Stimulated activated CD4-positive, alpha-beta T cell treated with anti-CD3 and anti-CD28 coated beads, Interleukin-4, amount 100 ng/mL, for 4 hours (primary cell): ENCODE measurements around the gene CGB3.

Experiments used
- DNase-seq, 2 experiments: peaks; one replicate each; pipeline ENCODE4 v3.0.0-alpha.2; 2020

The CGB3 gene

DNA sequence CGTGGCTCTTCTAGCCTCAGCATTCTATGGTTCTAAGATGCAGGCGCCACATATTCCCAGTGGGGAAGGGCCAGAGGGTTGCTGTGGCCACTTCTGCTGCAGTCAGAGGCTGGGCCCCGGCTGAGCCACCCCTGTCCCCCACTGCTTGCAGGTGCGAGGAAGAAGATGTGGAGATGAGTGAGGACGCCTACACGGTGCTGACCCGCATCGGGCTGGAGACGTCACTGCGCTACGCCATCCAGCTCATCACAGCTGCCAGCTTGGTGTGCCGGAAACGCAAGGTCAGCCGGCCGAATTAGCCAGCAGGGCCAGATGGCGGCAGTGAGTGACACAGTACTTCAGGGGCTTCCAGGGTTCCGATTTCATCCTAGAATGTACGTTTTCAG lies 9.3 kb downstream of the CGB3 start:
- DNase-seq: no peak

DNA sequence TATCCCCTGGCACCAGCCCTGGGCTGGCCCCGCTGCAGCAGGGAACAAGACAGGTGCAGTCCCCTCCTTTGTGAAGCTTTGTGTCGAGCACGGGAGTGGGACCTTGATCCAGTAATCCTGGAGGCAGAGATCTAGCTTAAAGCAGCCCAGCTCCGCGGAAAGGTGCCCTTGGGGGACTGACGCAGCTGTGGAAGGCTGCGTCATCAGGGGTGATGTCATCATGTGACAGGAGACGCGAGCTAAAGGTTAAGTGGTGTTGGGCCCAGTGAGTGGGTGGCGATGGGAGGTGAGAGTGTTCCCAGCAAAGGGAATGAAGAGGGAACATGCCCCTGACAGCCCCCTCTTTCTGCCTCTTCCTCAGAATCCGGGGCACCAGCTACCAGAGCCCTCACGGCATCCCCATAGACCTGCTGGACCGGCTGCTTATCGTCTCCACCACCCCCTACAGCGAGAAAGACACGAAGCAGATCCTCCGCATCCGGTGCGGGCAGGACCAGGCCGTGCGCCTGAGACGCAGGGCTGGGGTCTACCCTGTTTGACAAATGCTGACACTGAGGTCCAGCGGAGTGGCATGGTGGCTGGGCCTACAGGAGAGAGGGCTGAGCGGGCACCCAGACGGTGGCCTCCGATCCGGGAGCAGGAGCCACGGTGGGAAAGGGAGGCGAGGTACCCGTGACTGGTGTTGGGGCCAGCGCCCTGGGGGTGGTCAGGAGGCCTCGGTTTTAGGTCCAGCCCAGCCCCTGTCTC lies 9.8 kb downstream of the CGB3 start:
- DNase-seq: no peak

DNA sequence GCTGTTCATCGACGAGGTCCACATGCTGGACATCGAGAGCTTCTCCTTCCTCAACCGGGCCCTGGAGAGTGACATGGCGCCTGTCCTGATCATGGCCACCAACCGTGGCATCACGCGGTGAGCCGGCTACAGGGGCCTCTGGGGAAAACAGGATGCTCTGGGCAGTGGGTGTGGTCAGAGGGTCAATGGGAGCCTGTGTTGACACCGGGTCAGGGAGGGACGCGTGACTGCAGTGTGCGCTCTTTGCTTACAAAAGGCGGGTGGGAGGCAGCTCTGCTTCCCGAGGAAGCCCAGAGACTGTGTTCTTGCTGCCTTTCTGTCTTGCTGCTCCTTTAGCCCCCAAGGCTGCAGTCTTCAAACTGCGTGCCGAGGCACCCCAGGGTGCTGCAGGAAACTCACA lies 12.9 kb downstream of the CGB3 start:
- no peak for DNase-seq

DNA sequence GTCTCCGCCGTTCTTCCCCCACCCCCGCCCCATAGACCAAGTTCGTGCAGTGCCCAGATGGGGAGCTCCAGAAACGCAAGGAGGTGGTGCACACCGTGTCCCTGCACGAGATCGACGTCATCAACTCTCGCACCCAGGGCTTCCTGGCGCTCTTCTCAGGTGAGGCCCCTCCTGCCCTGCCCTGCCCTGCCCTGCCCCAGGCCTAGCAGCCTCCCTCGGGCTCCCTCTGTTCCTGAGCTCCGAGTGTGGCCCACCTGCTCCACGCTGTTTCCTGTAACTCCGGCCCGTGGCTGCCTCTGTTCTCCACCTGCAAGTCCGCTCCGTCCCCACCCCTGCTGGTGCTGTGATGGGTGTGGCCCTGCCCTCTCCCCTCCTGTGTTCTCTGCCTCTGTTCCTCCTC lies 13.7 kb downstream of the CGB3 start:
- DNase-seq: no peak

DNA sequence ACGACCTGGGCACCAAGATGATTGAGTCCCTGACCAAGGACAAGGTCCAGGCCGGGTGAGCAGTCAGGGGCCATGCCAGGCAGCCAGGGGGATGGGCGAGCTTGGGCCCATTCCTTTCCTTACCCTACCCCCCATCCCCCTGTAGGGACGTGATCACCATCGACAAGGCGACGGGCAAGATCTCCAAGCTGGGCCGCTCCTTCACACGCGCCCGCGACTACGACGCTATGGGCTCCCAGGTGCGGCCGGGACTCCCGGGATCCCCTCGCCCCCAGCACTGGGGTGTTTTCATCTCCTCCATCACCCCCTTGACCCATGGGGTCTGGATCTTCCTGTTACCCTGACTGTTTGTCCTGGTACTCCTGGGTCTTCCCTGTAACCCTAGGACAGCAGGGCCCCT lies 14.3 kb downstream of the CGB3 start:
- DNase-seq: no peak

DNA sequence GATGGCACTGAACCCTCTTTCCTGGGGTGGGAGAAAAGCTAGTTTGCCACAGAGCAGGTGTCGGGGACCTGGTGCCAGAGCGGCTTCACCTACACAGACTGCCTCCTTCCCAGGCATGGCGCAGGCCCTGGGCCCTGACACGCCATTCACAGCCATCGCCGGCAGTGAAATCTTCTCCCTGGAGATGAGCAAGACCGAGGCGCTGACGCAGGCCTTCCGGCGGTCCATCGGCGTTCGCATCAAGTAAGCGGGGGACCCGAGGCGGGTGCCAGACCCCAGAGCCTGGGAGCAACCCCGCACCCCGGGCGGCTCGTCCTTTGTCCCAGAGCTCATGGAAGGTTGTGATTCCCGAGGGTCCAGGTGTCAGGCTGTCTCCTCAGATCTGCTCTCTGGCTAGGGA lies 17.2 kb downstream of the CGB3 start:
- DNase-seq: no peak

DNA sequence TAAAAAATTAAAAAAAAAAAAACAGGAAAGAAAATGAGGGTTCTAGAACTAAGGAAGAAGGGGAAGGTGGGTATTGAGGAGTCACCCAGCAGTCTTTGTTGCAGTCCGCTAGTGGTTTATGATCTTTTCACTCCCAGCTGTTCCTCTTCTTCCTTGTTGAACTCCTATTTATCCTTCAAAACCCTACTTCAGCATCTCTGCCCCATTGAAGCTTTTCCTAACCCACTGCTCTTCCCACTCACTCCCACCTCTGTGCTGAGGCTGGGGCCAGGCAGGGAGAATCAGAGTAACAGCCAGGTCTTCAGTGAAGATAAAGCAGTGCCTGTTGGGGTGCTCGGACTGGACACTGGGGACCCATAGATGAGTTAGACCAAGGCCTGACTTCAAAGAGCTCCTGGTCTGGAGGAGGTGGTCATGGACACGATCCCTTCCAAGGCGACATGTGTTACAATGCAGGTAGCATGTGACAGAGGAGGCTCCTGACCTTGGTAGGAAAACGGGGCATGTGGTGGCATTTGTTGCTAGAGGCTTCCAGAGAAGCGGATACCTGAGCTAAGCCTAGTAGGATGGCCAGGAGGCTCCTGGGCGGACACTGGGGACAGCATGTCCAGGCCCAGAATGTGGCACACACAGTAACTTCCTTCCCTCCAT lies 19.0 kb downstream of the CGB3 start:
- DNase-seq: no peak

DNA sequence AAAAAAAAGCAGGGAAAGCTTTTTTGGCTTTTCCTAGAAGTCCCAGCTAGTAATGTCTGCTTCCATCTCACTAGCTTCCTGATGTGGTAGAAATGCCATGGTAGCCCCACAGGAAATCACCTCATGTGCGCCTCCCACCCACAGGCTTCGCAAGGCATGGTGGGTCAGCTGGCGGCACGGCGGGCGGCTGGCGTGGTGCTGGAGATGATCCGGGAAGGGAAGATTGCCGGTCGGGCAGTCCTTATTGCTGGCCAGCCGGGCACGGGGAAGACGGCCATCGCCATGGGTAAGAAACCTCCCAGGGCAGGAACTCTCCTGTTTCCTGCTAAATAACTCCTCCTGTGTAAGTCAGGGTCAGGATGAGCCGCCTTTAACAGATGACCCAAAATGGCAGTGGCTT lies 20.0 kb downstream of the CGB3 start:
- DNase-seq: no peak

DNA sequence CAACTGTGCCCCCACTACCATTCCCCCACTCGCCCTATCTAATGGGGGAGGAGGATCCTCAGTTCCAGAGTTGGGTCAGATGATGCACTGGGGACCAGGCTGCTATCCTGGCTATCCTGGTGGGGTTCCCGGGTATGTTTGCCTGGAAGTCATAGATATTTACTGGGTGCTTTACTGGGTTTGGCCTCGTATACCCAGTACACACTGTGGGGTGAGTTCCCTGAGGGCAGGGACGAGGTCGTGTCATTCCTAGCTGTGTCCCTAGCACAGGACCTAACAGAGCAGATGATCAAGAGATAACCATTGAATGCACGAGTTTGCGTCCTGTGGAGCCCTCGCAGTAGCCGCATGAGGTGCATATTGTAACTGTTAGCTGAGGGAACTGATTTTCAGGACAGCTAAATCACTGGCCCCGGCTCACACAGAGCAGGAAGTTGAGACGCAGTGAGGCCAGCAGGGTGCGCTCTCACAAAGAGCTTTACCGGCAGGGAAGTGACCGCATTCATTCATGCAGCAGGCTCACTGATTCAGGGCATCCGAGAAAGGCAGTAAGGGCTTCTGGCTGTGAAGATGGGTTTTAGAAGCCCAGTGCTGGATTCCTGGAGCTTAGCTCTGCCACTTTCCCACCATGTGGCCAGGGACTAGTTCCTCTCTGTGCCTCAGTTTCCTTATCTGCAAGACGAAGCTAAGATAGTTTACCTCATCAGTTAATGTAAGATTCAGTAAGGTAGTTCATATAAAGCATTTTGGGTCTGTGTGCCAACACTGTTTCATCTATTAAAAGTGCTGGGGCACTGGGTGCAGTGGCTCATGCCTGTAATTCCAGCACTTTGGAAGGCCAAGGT lies 24.4 kb downstream of the CGB3 start:
- DNase-seq: peak; percentile 54 to 56

DNA sequence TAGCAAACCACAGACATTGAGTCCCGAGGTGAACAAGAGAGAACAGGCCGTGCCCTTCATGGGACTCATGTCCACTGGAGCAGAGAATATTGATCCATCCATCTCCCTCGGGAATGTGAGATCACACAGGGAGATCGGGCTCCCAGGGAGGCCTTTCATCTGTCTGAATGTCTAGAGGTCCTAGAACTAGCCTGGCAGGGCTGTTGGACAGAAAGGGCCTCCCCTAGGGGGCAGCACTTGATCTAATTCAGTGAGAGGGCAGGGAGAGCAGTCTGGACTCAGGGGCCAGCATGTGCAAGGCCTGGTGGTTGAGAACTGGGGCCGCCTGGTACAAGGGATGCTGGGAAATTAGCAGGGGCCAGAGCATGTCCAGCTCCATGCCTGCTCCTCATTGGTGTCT lies 26.2 kb downstream of the CGB3 start:
- peak; percentile 21 to 48 for DNase-seq

DNA sequence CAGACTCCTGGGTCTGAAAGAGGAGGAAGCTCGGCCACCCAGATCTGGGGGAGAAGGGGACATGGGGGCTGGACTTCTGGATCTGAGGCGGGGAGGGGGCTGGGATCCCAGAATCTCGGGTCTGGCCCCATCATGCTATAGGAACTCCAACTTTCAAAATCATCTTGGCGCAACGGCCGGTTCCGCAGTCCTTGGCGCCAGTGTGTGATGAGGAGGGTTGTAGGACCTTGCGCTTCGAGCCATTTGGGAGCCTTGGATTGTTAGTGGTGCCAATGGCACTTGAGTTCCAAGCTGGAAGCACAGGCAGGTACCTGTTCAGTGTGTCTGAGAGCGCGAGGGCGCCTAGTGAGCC lies 30.1 kb downstream of the CGB3 start:
- no peak for DNase-seq

DNA sequence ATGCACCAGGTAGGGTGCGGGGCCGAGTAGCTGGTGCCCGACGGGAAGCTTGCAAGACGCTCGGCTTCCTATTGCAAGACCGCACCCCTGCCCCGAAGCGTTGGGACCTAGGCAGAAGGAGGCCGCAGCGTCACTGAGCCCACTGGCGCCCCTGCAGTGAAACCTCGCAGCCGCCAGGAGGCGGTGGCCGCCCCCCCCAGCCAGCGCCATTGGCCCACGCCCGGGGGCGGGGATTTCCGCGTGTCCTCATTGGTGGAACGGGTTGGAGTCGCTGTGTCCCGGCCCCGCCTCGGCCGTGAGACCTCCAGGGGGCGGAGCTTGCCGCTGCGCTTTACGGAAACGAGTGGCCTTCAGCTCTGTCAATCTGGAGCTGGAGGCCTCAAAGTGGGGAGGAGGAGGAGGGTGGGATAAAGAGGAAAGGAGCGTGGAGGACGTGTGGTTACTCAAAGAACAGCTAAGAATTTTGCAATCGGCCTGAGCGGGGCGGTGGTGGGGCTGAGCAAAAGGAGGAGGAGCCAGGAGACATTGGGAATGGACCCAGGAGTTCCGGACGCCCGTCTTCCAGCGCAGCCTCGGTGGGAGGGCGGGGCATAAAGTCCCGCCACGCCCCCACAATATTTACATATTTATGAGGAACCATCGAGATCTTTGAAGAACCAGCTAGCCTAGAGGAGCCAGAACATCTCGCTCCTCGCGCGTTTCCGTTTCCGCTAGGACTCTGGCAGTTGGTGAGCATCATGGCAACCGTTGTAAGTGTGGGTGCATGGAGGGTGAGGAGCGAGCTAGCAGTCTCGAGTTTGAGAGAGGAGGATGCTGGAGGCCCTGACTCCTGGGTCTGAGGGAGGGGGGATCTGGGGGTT lies 30.7 kb downstream of the CGB3 start, which contains the start of the genes GYS1 and RUVBL2:
TSS of gene GYS1 (minus strand) at position 135 of the 860 bp plus-strand sequence. CDS start 197 bp downstream, outside the sequence.
TSS of gene RUVBL2 (plus strand) at position 713 of the 860 bp plus-strand sequence. CDS start at position 738, 25 bp downstream.
- DNase-seq: peak; percentile 99

DNA sequence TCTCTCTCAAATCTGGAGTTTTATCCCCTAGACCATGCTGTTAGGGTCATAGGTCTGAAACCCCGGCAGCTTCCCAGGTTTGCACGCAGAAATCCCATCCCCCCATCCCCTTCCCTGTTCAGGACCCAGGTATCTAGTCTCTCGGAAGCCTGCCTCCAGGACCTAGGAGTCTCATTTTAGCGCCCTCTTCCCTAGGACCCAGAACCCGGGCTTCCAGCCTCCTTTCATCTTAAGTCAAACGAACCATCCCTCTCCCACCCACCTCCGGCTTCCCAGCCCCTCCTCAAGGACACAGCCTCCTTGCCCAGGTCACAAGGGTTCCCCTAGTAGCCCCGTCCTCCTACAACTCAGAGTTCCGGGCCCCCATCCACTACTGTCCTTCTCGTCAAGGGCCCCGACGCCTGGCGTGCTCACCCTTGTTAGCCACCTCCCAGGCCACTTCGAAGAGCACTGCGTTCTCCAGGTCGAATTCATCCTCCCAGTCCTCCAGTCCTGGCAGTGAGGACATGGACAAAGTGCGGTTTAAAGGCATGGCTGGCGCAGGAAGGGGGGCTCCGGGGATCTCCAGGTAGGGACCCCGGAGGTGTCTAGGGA lies 31.5 kb downstream of the CGB3 start:
- DNase-seq: no peak

DNA sequence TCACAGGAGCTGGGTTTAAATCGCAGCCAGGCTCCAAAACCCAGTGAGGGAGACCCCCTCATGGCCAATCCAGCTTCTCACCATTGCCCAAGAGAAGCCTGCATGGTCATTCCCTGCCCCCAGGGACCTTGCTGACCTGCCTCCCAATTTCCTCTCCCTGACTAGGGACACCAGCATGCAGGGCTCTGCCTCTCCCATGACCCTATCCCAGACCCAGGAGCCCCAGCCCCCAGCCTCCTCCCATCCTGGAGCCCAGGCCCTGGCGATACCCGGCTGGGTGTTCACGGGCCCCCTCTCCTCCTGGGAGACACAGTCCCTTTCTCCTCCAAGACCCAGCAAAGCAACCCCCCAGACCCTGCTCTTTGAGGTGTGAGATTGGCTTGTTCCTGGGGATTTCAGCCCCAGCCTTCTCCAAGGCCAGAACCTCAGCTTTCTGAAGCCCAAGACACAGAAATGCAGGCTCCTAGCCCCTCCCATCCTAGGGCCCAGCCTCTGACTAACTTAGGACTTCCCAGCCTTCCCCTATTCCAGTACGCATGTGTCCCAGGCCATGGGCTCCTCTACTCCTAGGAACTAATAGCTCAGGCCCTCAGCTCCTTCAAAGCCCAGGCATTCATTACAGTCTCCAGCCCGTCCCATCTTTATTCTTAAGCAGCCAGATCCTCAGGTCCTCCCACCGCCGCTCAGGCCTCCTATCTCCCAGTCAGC lies 32.1 kb downstream of the CGB3 start:
- no peak for DNase-seq

DNA sequence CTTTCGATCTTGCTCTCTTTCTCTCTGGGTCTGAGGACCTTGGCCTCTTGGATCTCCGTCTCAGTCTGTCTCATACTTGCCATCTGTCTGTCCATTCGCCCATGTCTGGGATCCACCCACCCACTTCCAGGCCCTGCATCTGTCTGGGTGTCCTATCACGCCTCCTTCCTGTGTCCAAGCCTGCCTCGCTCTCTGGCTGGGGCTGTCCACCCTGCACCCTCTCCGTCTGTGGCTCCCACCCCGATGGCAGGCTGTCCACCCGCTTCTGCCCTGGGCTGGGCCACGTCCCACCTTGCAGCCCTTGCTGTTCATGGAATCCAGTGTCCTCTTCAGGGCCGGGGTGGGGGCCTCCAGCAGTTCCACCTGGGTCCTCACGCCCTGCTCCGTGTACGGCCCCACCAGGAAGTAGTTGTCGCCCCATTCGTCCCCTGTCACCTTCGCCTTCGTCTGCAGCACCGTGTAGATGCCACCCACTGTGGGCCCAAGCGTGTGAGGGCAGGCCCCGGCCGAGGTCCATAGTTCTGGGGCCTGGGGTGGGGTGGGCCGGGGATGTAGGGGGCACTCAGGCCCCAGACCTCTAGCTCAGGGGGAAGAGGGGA lies 33.0 kb downstream of the CGB3 start:
- no peak for DNase-seq

DNA sequence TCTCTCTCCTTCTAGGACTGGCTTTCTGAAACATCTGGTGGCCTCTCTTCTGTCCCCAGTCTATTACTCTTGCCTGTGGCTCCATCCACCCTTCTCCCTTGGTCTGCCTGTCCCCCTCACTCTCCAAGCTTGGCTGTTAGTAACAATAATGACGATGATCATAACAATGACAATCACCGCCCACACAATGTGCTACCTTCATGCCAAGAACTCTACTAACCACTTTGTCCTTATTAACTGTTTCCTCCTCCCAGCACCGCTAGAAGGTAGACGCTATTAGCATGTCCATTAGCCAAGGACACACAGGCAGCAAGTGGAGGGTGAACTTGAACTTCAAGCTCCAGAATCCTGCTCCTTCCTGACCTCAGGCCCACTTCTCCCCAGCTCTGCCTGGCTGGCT lies 33.7 kb downstream of the CGB3 start:
- no peak for DNase-seq

DNA sequence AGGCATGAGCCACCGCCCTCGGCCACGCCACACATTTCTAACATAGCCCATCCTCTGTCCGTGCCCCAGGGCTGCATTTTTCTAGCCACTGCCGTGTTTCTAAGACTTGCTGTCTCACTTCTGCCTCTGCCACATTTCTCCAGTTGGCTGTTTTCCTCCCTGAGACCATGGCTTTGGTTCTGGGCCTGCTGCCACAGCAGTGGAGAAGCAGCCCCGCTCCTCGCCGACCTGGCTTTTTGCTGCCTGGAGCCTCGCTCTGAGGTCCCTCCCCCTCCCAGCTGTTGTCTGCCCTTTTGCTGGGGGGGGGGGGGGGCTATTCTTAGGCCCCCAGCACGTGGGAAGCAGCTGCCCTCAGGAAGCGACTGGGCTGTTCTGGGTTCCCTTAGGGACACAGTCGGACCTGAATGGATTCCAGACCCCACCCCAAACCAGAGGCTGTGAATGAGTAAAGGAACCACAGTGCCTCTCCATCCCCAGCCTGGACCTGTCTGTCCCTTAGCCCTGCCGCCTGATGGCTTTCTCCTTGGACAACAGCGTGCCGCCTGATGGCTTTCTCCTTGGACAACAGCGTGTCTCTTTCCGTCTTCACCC lies 34.3 kb downstream of the CGB3 start:
- no peak for DNase-seq

DNA sequence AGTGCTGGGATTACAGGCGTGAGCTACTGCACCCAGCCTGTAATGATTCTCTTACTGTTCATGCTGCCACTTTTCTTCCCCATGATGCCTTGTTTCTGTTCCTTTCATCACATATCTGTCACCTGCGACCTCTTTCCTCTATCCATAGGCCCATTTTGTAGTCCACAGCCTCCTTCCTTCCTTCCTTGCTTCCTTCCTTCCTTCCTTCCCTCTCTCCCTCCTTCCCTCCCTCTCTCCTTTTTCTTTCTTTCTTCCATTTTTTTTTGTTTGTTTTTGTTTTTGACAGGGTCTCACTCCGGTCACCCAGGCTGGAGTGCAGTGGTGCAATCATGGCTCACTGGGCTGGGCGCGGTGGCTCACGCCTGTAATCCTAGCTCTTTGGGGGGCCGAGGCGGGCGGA lies 35.3 kb downstream of the CGB3 start:
- DNase-seq: no peak

DNA sequence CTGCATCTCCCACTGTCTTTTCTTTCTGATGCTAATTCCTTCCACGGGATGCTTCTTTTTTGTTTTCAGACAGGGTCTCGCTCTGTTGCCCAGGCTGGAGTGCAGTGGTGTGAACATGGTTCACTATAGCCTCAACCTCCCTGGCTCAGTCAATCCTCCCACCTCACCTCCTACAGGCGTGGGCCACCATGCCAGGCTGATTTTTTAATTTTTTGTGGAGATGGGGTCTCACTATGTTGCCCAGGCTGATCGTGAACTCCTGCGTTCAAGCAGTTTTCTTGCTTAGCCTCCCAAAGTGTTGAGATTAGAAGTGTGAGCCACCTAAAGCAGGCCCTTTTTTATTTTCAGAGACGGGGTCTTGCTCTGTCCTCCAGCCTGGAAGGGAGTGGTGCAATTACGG lies 35.8 kb downstream of the CGB3 start:
- no peak for DNase-seq

DNA sequence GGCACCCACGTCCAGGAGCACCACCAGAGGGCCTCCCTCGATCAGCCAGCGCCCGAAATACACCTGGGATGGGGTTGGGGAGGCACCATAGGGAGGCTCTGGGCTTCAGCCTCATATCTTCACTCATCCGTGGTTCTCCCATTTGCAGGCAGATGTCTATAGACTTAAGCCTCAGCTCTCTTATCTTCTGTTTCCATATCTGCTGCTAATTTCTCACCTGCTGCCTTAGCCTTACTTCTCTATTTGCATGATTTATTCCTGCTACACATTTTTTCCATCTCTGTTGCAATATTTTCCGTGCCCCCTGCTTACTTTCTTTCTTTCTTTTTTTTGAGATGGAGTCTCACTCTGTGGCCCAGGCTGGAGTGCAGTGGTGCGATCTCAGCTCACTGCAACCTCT lies 36.8 kb downstream of the CGB3 start:
- DNase-seq: no peak

DNA sequence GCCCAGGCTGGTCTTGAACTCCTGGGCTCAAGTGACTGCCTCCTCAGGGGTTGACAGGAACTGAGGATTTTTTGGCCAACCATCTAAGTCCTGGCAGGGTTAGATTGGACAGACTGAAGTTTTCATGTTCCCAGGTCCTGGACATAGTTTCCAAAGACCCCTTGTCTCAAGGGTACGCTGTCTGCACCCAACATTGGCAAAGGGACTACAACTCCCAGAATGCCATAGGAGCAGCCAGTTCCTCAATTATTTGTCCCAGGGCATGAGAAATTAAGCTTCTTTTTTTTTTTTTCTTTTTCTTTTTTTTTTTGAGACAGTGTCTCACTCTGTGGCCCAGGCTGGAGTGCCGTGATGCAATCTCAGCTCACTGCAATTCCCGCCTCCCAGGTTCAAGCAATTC lies 37.9 kb downstream of the CGB3 start:
- no peak for DNase-seq
